BJ (cell line): Measurements from ENCODE around the gene LY86. TPM values are rescaled to one million over a fixed set of nuclear protein-coding genes. Genes with fewer than 3 reads are reported as not detected.

Experiments
- CTCF ChIA-PET: fragments of 350-600 bp; formaldehyde crosslinking; extraction: SDS; loops from one replicate; lab custom pipeline; 2021; ENCODE audit warnings: antibody characterized with exemption, inconsistent platforms; lab: Yijun Ruan, JAX
- POLR2A ChIA-PET: fragments of 300-600 bp; sonication (Branson Sonifier 250); formaldehyde crosslinking; extraction: SDS; loops from one replicate; lab custom pipeline; 2021; ENCODE audit warnings: antibody characterized with exemption; lab: Charles Lee
- DNase-seq: peaks from one replicate; pipeline ENCODE4 v3.0.0-alpha.2; 2011; ENCODE audit warnings: low read depth
- H3K27me3 ChIP-seq: 2 replicates; pipeline ENCODE4 v1.6.0; 2011; ENCODE audit warnings: low read length; ENCODE audit not compliant: control insufficient read depth, insufficient read depth
- H3K36me3 ChIP-seq: 2 replicates; pipeline ENCODE4 v1.5.1; 2011; ENCODE audit warnings: low read length; ENCODE audit not compliant: control insufficient read depth, insufficient read depth
- H3K4me3 ChIP-seq: 2 replicates; pipeline ENCODE4 v1.5.1; 2011; ENCODE audit warnings: low read depth, mild to moderate bottlenecking, control low read depth, low read length
- polyA plus RNA-seq: library from polyadenylated mRNA; depleted of rRNA; stranded (reverse); fragments of >200 nt; gene quantifications from 2 replicates; pipeline ENCODE4 v1.2.3, GENCODE V29; 2011
- TF ChIP-seq, protein P1 (sequence below): IDR thresholded peaks from 2 replicates; pipeline ENCODE4 v1.5.1; 2011; ENCODE audit warnings: low read depth, mild to moderate bottlenecking, control low read depth, inconsistent platforms, low read length, moderate library complexity; ENCODE audit not compliant: insufficient read depth

The LY86 gene
- polyA plus RNA-seq, 1 experiment, result not detected

DNA sequence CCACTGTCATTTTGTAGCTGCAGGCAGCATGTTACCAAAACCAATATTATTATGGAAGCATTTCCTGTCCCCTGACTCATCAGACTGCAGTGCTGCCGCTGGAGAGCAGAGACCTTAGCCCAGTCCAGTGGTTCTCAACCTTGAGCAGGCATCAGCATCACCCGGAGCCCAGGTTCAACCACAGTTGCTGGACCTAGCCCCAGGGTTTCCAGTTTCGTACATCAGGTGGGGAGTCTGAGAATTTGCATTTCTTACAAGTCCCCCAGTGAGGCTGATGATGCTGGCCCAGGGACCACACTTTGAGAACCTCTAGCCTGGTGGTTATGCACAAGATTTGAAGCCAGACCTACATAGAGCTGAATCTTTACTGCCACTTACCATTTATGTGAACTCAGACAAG lies 47.3 kb downstream of the LY86 start:
- ChIA-PET POLR2A (no interaction called here), CTCF (no interaction called here)
- Histone ChIP-seq H3K4me3 (no peak overlapping the region), H3K27me3 (no peaks in the 10 kb centered on the region), H3K36me3 (no peaks in the 10 kb centered on the region)
- no peak for DNase-seq
- TF ChIP-seq, protein P1, sequence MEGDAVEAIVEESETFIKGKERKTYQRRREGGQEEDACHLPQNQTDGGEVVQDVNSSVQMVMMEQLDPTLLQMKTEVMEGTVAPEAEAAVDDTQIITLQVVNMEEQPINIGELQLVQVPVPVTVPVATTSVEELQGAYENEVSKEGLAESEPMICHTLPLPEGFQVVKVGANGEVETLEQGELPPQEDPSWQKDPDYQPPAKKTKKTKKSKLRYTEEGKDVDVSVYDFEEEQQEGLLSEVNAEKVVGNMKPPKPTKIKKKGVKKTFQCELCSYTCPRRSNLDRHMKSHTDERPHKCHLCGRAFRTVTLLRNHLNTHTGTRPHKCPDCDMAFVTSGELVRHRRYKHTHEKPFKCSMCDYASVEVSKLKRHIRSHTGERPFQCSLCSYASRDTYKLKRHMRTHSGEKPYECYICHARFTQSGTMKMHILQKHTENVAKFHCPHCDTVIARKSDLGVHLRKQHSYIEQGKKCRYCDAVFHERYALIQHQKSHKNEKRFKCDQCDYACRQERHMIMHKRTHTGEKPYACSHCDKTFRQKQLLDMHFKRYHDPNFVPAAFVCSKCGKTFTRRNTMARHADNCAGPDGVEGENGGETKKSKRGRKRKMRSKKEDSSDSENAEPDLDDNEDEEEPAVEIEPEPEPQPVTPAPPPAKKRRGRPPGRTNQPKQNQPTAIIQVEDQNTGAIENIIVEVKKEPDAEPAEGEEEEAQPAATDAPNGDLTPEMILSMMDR, result no peak

DNA sequence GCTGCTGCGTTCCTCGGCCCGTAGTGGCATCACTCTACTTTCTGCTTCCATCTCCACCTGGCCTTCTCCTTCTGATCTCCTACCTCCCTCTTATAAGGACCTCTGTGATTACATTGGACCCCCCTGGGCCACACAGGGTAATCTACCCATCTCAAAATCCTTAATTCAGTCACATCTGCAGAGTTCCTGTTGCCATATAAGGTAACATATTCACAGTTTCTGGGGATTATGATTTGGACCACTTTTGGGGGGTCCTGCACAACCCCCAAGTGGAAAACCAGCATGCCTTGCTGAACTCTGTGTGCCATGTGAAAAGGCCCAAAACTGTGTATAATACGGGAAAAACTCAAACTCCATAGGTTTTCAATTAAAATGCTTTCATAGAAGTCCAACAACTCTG lies 51.1 kb downstream of the LY86 start:
- DNase-seq, result no peak
- Histone ChIP-seq H3K27me3 (no peaks in the 10 kb centered on the region), H3K36me3 (no peaks in the 10 kb centered on the region), H3K4me3 (no peak overlapping the region)
- POLR2A ChIA-PET, result no interaction called here
- CTCF ChIA-PET, result no interaction called here
- TF ChIP-seq, protein P1, result no peak

DNA sequence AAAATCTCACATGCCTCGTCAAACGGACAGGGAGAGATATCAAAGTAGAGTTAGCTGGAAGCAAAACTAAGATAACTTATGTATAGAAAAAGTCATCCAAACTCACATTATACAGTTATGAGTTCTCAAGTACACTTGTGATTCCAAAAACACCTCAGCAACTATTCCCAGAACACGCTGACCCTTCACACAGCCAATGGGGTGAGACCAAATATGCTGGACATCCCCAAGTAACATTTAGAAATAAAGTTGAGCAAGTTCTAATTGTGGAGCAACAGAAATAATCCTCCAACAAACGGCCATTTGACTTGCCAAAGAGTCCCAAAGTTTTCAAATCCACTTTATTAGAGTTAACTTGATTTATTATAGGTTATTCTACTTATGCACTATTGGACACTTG lies 52.4 kb downstream of the LY86 start:
- Histone ChIP-seq H3K27me3 (no peaks in the 10 kb centered on the region), H3K4me3 (no peak overlapping the region), H3K36me3 (no peaks in the 10 kb centered on the region)
- CTCF ChIA-PET, result no interaction called here
- POLR2A ChIA-PET, result no interaction called here
- TF ChIP-seq, protein P1, result no peak
- no peak for DNase-seq

DNA sequence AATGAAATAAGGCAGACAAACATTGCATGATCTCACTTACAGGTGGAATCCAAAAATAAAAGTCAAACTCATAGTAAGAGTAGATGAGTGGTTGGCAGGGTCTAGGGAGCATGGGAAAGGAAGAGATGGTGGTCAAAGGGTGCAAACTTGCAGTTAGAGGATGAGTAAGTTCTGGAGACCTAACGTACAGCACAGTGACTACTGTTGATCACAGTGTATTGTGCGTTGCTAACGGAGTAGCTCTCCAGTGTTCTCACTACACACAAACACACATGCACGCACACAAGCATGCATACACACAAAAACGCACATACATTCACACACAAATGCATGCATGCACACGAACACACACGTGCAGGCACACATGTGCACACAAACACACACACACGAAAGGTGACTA lies 54.9 kb downstream of the LY86 start:
- H3K4me3 ChIP-seq, result no peak overlapping the region
- ChIA-PET CTCF (no interaction called here), POLR2A (no interaction called here)
- no peaks in the 10 kb centered on the region for H3K27me3 ChIP-seq
- DNase-seq, result no peak
- H3K36me3 ChIP-seq, result no peaks in the 10 kb centered on the region
- TF ChIP-seq, protein P1, result no peak

DNA sequence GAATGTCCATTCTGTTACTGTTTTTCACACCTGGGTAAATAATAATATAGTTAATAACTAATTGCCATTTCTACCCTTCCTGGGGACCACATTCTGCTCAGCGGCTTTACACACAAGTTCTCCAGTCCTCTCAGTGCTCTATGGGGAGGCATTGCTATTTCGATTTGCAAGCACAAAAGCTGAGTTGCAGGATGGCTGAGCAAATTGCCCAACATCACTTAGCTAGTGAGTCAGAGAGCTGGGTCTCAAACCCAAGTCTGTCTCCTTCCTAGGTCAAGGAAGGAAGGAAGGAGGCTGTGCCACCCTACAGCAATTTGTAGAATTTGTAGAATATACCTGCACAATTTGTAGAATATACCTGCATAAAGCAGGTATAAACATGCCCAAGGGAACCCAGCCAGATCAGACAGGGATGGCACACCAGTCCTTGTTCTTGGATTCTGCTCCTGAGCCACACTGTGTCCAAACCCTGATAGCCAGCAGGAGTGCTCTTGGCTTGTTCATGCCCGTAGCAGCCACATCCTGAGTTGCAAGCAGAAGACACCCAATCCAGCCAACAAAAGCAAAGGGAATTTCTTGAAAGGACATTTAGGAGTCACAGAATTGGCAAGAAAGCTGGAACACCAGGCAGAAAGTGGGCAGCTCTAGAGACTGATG lies 56.9 kb downstream of the LY86 start:
- POLR2A ChIA-PET, result no interaction called here
- H3K27me3 ChIP-seq, result no peaks in the 10 kb centered on the region
- H3K4me3 ChIP-seq, result no peak overlapping the region
- CTCF ChIA-PET, result no interaction called here
- TF ChIP-seq, protein P1, result no peak
- no peaks in the 10 kb centered on the region for H3K36me3 ChIP-seq
- no peak for DNase-seq
